HG02759 (cell line): ENCODE measurements around the gene YPEL4.
"Not testable (repeated sequence)": the region's sequence is repeated elsewhere in the genome, so short reads cannot be mapped to it uniquely, and the experiment has no call there.

ENCODE experiments used
- ATAC-seq: cut with Tn5 transposase; IDR thresholded peaks from one replicate; pipeline ENCODE4 v1.9.1; 2021; ENCODE audit warnings: mild to moderate bottlenecking, moderate library complexity; ENCODE audit not compliant: unreplicated experiment

The YPEL4 gene, protein sequence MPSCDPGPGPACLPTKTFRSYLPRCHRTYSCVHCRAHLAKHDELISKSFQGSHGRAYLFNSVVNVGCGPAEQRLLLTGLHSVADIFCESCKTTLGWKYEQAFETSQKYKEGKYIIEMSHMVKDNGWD

DNA sequence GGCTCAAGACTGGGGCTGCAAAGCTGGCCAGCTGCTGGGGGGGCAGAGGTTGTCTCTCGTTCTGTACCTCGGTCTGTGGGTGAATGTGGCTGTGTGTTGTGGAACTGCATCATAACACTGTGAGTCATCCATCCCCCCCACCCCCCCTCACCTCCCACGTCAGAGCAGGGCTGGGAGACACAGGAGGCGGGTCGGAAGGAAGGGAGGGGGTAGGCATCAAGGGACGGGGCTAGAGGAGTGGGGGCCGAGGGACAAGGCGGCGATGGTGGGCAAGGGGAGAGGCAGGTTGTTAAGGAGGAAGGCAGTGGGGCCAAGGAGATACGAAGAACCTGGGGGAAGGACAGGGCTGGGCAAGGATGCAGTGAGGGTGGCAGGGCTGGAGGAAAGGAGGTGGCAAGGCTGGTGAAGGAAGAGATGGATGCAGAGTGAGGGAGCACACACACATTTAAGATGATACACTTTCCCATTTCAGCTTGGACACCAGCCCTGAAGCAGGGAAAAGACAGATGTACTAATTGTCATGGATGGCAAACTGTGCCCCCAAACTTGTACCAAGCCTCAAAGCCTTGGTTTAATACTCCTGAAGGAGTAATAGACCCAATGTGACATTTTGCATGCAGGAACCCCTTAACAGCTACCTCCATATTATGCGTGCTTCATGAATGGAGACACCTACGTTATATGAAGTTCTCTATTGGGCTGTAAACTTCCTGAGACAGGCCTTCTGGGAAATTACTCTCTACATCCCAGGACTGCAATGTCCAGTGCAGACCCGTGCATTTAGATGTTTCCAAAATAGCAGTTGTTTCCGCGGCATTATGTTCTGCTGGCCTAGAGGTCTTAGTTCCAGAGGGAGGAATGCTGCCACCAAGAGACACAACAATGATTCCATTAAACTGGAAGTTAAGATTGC is at the start of gene YPEL4:
Gene YPEL4 (minus strand): TSS at position 87 of the 913 bp plus-strand sequence. CDS start 2,805 bp downstream, outside the sequence.
- peak; percentile 33 for ATAC-seq

DNA sequence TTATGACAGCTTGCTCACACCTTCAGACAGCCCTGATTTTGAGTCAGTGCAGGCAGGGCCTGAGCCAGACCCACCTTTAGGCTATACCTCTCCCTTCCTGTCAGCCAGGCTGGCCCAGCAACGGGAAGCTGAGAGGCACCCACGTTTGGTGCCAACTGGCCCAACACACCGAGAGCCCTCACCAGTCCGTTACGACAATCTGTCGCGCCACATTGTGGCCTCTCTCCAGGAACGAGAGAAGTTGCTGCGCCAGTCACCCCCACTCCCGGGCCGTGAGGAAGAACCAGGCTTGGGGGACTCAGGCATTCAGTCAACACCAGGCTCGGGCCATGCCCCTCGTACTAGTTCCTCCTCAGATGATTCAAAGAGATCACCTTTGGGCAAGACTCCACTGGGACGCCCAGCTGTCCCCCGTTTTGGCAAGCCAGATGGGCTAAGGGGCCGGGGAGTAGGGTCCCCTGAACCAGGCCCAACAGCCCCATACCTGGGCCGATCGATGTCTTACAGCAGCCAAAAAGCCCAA is 49.2 kb upstream of the YPEL4 start:
- no peak for ATAC-seq

DNA sequence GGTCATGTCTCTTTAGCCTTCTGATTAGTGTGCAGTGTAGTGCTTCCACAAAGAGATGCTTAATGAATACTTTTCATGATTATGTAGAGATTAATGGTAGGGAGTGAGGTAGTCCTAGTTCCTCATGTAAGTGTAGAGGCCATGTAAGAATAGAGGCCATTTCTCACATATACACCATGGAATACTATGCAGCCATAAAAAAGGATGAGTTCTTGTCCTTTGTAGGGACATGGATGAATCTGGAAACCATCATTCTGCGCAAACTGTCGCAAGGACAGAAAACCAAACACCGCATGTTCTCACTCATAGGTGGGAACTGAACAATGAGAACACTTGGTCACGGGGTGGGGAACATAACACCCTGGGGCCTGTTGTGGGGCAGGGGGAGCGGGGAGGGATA is 40.8 kb upstream of the YPEL4 start:
- not testable (repeated sequence) for ATAC-seq

DNA sequence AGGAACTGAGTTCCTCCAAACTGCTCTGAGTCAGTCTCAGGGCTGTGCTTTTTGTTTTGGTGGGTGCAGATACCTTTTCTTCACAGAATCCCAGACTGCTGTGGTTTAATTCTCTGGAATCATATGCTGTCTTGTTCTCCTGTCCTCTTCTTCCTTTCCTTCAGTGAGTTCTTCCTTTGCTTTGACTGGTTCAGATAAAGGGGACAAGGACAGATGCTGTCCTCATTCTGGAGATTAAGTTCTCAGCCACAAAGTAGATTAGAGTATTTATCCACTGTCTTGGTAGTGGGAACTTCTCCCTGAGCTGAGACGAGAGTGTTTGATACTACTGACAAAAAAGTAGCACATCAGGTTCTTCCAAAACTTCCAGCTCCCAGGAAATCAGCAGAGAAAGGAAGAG is 31.5 kb upstream of the YPEL4 start:
- no peak for ATAC-seq

DNA sequence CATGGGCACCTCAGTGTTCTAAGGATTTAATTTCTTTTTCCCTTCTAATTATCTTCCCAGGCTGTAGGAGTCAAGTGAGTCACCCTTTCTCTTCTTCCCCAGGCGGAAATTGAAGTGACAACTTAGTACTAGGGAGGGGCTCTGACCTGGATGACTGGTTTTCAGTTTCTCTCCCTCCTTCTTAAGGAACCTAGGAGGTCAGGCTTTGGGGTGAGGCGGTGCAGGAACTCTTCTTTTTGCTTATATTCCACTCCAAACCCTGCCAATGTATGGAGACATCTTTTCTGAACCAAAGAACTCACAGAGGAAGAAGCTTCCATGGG is 30.8 kb upstream of the YPEL4 start:
- ATAC-seq: no peak

DNA sequence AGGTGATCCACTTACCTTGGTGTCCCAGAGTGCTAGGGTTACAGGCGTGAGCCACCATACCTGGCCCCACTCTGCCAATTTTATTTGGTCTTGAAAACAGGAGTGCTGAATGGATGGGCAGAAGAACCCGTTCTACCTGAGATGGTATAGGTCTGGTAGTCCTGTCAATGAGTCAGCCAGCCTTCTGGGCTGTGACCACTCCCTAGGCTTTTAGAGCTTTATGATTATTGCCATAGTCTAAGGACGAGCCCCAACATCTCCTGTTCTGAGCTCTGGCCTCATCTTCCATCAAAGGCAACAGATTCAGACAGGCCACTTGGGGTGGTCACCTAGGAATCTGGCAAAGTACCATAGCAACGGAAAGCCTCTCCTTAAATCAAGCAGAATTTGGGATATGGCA is 29.7 kb upstream of the YPEL4 start:
- no peak for ATAC-seq

DNA sequence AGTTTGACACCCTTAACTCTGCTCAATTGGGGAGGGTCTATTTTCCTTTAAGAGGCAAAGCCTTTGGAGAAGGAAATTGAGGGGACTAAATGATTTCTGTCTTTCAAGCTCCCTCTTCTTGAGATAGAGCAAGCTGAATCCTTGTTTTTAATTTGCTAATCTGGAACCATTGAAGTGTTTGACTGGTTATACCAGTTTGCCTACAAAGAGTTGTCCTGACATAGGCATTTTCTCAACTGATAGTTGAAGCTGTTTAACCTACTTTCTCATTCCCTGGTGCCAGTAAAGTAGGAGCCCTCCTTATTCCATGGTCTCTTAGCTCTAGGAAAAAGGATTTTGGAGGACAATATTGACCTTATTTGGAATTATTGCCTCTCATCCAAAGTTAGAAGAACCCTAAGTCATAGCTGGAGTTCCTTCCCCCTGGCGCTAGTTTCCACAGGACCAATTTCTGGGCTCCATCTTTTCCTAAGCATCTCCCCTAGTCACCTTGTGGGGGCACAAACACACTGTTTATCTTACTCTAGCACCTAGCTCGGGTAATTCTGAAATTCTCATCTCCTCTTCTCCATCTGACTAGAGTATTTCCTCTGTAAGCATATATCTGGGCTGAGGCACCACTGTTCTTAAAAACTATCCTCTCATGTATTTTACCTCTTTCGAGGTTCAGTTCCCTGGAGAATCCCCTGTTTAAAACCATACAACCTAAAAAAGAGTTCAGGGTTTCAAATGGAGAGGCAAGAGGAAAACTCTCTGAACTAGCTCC is 25.6 kb upstream of the YPEL4 start:
- no peak for ATAC-seq

DNA sequence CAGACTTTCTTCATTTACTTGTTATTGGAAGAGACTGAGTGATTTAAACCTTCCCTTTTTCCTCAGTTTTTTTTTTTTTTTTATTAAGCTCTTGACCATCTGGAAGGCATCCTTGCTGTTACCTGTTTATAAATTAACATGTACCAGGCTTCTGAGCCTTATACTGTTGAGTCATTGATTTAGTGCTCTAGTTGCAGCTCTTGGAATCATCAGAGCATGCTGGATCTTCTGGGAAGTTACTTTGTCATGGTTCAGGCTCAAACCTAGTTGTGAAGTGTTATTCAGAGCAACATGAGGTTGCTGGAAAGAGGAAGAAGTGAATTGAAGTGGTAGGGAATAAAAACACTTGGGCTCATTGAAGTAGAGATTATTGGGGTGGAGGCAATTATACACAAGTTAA is 24.5 kb upstream of the YPEL4 start:
- no peak for ATAC-seq

DNA sequence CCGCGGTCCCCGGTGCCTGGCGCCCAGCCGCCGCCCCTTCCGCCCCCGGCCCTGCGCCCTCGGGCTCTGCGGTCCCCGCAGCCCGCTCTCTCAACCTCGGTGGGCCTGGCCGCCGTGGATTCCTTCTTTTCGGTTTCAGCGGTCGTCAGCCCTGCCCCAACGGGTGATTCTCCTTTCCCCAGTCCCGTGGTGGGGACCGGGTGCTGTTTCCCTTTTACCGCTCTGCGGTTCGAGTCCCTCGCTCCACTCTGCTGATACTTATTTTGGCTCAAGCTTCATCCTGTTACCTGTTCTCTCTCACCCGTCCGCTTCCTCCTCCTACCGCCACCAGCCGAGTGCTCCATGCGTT is 18.7 kb upstream of the YPEL4 start:
- peak; percentile 10 for ATAC-seq

DNA sequence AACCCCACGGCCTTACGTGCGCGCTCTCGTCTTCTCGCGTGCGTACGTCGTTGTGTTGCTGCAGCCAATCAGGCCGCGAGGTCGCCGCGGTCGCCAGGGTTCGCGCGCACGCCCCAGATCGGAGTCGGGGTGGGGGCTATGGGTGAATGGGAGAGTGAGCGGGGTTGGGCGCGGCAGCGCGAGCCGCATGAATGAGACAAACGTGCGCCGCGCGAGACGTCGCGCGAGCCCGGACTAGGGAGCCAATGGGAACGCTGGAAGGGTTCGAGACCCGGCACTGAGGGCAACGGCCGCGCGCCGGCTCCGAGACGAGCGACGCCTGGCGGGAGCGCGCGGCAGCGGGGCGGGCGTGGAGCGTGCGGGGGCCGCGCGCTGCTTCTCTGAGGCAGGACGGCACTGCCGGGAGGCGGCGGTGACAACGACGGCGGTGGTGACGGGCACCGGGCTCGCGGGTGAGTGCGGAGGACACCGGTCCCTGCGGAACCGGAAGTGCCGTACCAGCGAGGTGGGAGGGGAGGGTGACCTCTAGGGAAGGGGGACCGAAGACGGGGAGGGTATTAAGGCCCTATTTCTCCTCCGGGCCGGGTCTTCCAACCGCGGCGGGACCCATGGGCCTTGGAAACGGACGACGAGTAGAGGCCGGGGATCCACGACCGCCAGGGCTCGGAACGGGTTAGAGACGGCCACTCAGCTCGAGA is 18.2 kb upstream of the YPEL4 start, which contains the start of gene ZDHHC5:
Gene ZDHHC5 (plus strand): TSS at position 379 of the 698 bp plus-strand sequence. CDS start 4,977 bp downstream, outside the sequence.
- ATAC-seq: peak; percentile 88

DNA sequence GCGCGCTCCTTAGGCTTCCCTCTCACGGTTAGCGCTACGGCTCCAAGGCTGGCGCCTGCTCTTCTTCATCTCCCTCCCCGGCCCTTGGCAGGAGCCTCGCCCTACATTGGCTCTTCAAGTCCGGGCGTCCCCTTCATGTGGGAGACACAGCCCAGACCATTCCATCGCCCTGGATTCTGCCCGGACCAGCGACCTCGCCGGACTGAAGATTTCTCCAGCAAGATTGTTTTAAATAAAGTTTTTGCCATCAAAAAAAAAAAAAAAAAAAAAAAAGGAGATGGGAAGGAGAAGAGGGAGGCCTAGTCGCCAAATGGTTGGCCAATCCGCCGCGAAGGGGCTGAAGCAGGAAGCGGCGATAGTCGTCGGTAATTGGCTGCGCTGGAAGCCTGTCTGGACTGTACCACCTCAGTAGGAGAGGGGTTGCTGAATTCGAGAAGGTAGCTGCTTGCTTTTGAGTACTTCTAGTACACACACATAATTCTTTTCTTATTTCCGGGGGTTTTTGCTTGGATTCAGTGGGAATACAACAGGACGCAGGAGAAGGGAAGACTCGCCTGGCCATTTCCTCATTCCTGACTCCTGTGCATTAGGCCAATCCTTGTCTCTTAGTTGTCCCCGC is 17.5 kb upstream of the YPEL4 start:
- ATAC-seq: peak; percentile 64

DNA sequence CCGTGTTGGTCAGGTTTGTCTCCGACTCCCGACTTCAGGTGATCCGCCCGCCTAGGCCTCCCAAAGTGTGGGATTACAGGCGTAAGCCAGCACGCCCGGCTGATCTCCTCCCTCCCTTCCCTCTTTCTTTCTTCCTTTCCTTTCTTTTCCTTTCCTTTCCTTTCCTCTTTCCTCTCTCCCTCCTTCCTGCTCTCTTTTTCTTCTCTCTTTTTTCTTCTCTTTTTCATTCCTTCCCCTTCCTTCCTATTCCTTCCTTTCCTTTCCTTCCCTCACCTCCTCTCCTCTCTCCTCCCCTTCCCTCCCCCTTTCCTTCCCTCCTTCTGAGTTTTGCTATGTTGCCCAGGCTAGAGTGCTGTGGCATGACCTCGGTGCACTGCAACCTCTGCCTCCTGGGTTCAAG is 14.3 kb upstream of the YPEL4 start:
- ATAC-seq: no peak

DNA sequence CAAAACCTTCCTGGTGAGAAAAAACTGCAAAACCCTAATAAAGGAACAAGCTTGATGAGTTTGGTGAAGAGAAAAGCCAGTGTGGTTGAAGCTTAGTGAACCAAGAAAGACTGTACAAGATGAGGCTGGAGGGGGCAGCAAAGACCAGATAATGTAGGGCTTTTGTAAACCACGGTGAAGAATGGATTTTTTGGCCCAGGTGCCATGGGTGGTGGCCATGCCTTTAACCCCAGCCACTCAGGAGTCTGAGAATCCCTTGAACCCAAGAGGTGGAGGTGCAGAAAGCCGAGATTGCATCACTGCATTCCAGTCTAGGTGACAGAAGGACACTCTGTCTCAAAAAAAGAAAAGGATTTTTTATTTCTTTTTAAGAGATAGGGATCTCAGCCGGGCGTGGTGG is 13.2 kb upstream of the YPEL4 start:
- ATAC-seq: no peak

DNA sequence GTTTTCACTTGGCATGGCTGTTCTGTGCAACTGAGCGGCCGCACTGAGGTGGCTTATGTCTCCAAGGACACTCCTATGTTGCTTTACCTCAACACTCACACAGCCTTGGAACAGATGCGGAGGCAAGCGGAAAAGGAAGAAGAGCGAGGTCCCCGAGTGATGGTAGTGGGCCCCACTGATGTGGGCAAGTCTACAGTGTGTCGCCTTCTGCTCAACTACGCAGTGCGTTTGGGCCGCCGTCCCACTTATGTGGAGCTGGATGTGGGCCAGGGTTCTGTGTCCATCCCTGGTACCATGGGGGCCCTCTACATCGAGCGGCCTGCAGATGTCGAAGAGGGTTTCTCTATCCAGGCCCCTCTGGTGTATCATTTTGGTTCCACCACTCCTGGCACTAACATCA is 10.0 kb upstream of the YPEL4 start:
- no peak for ATAC-seq

DNA sequence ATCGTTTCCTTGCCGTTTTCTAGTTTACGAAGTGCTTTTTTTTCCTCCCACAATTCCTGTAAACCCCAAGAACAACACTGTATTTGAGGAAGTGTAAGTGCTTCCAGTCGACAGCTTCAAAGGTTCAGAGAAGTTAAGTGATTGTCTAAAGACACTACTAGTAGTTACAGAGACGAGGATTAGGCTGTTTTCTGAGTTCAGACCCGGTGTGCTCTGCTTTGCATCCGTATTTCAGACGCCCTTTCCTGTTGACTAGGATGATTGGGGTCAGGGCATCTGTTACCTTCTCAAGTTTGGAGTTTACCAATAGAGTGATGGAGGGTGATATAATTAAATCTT is 8.3 kb upstream of the YPEL4 start:
- no peak for ATAC-seq

DNA sequence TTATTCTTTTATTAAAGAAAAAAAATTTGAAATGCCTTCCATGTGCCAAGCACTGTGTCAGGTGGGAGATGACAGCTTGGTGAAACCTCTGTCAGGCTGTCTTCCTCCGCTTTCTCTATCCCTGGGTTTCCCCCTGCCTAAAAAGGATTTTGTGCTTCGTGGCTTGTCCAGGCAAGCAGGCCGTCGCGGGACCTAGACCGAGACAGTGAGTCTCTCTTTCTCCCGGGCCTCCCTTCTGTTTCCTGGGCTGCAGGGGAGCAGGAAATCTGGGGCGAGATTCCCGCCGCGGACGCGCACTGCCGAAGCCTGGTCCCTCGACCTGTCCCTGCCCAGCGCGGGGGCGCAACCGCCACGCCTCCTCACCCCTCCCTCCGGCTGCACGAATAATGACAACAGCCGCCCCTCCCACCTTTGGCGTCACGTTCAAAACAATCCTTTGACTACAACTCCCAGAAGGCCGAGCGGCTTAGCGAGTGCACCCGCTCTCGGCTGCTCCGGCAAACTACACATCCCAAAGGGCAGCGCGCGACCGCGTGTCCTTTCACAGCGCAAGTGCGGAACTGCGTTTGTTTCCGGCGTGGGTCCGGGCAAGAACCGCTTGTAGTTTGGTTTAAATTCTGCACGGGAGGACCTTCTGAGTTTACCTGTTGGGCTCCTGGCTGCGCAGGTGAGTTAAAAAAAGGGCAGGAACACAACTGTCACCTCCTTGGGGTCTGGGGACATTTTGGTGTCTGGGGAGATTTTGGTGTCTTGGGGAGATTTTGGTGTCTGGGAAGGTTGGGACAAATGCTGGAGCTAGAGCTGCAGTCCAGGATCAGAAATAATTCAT is 7.7 kb upstream of the YPEL4 start, which contains the start of gene CLP1:
Gene CLP1 (plus strand): TSS at position 569 of the 829 bp plus-strand sequence. CDS start 1,715 bp downstream, outside the sequence.
- ATAC-seq: peak; percentile 99

DNA sequence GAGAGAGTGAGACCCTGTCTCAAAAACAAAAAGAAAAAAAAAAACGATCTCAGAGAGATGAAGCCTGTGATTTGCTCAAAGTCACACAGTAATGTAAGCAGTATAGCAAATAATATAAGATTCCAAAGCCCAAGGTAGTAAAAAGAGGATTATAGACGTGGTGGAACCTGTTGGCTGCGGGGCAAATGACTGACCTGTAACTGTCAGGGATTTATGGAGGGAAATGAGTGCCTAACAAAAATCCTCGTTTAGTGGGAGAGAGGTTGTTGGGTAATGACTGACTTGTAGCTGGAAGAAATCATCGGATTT is 7.1 kb upstream of the YPEL4 start:
- no peak for ATAC-seq

DNA sequence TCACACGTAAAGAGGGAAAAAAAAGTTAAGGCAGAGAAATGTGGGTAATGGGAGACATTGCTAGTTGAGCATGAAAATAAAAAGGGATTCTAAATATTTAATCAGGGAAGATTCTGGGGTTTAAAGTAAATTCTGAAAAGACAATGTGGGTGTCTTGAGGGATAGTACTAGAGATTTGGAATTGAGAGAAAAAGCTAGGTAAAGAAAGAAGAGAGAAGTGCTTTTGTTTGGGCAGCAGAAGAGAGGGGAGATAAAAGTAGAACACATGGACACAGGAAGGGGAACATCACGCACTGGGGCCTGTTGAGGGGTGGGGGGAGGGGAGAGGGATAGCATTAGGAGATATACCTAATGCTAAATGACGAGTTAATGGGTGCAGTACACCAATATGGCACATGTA is 3.5 kb upstream of the YPEL4 start:
- ATAC-seq: no peak

DNA sequence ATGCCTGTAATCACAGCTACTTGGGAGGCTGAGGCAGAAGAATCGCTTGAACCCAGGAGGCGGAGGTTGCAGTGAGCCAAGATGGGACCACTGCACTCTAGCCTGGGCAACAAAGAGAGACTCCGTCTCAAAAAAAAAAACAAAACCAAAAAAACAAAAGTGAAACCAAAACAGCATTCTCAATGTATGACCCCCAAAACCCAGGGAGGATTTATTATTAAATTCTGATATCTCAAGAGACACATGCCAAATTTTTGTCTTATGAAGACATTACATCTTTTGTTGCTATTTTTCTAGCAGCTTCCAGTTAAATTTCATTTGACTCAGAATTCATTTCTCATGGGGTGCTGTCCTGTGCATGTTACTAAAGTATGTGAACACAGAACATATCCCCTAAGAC is 3.0 kb upstream of the YPEL4 start:
- ATAC-seq: no peak

DNA sequence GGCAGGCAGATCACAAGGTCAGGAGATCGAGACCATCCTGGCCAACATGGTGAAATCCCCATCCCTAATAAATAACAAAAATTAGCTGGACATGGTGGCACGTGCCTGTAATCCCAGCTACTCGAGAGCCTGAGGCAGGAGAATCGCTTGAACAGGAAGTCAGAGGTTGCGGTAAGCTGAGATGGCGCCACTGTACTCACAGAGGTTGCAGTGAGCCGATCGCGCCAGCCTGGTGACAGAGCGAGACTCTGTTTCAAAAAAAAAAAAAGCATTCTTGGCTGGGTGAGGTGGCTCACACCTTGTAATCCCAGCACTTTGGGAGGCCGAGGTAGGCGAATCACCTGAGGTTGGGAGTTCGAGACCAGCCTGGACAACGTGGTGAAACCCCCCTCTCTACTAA is 2.5 kb upstream of the YPEL4 start:
- not testable (repeated sequence) for ATAC-seq
